Type B pancreatic cell (in vitro differentiated cells): ENCODE measurements around the gene RANBP3L. TPM values are rescaled to one million over a fixed set of nuclear protein-coding genes. Genes with fewer than 3 reads are reported as not detected.
"Not testable (repeated sequence)": the region's sequence is repeated elsewhere in the genome, so short reads cannot be mapped to it uniquely, and the experiment has no call there.

Experiments
- DNase-seq: peaks from one replicate; pipeline ENCODE4 v3.0.0; 2021; ENCODE audit warnings: mixed read lengths; ENCODE audit not compliant: unreplicated experiment; ENCODE audit errors: extremely low spot score
- H3K27ac Mint-ChIP-seq: 2 replicates; pipeline ENCODE4 v1.8.0; 2021; ENCODE audit warnings: mild to moderate bottlenecking, mixed read lengths
- H3K27me3 Mint-ChIP-seq: 2 replicates; pipeline ENCODE4 v1.8.0; 2021; ENCODE audit warnings: mixed read lengths
- H3K36me3 Mint-ChIP-seq: 2 replicates; pipeline ENCODE4 v1.8.0; 2021; ENCODE audit warnings: mixed read lengths
- H3K4me1 Mint-ChIP-seq: one replicate; pipeline ENCODE4 v1.8.0; 2021; ENCODE audit warnings: mixed read lengths; ENCODE audit not compliant: unreplicated experiment
- H3K4me3 Mint-ChIP-seq: 2 replicates; pipeline ENCODE4 v1.8.0; 2021; ENCODE audit warnings: mild to moderate bottlenecking, mixed read lengths
- H3K9me3 Mint-ChIP-seq: 2 replicates; pipeline ENCODE4 v1.8.0; 2021; ENCODE audit warnings: mixed read lengths
- CTCF ChIP-seq: fragments of 200-600 bp; sonication (generic); conservative IDR thresholded peaks from 2 replicates; pipeline ENCODE4 v1.5.0; 2021; ENCODE audit warnings: antibody characterized with exemption, mild to moderate bottlenecking
- total RNA-seq: library from RNA; stranded (reverse); gene quantifications from 2 replicates; pipeline ENCODE4 v1.2.1, GENCODE V29; 2021; ENCODE audit warnings: low replicate concordance

RANBP3L gene
- total RNA-seq, 1 donor from 2014 or later: 0.53 TPM

GRCh38 chr5:36298552-36298951, 3.1 kb downstream of the RANBP3L start:
- TF ChIP-seq CTCF: no peak
- Mint-ChIP-seq H3K27ac (no peak overlapping the region), H3K9me3 (no peaks in the 10 kb centered on the region), H3K36me3 (no peaks in the 10 kb centered on the region), H3K4me1 (peaks cover 26% of the 10 kb centered on the region), H3K4me3 (no peak overlapping the region), H3K27me3 (no peaks in the 10 kb centered on the region)
- DNase-seq: no peak

- H3K27ac Mint-ChIP-seq: no peak overlapping the region
- no peak for DNase-seq
- TF ChIP-seq CTCF: no peak
- no peaks in the 10 kb centered on the region for H3K9me3 Mint-ChIP-seq
- H3K4me1 Mint-ChIP-seq: peaks cover 24% of the 10 kb centered on the region
- no peaks in the 10 kb centered on the region for H3K36me3 Mint-ChIP-seq
- no peaks in the 10 kb centered on the region for H3K27me3 Mint-ChIP-seq
- H3K4me3 Mint-ChIP-seq: no peak overlapping the region
Observed at GRCh38 chr5:36297653-36298052, 4.0 kb downstream of the RANBP3L start.

GRCh38 chr5:36285837-36286615, 15.7 kb downstream of the RANBP3L start:
- no peak overlapping the region for H3K27ac Mint-ChIP-seq
- no peak for DNase-seq
- H3K27me3 Mint-ChIP-seq: no peaks in the 10 kb centered on the region
- H3K4me3 Mint-ChIP-seq: no peak overlapping the region
- no peaks in the 10 kb centered on the region for H3K9me3 Mint-ChIP-seq
- peaks cover 4% of the 10 kb centered on the region for H3K4me1 Mint-ChIP-seq
- TF ChIP-seq CTCF: no peak
- H3K36me3 Mint-ChIP-seq: no peaks in the 10 kb centered on the region

GRCh38 chr5:36283775-36284174, 17.9 kb downstream of the RANBP3L start:
- H3K27ac Mint-ChIP-seq, H3K4me3 Mint-ChIP-seq, DNase-seq, H3K36me3 Mint-ChIP-seq, H3K27me3 Mint-ChIP-seq, H3K9me3 Mint-ChIP-seq: not testable (repeated sequence)
- peaks cover 18% of the 10 kb centered on the region for H3K4me1 Mint-ChIP-seq

GRCh38 chr5:36281626-36282025, 20.1 kb downstream of the RANBP3L start:
- TF ChIP-seq CTCF: no peak
- H3K36me3 Mint-ChIP-seq: no peaks in the 10 kb centered on the region
- no peaks in the 10 kb centered on the region for H3K27me3 Mint-ChIP-seq
- no peak overlapping the region for H3K4me3 Mint-ChIP-seq
- no peak overlapping the region for H3K27ac Mint-ChIP-seq
- no peak for DNase-seq
- H3K4me1 Mint-ChIP-seq: peaks cover 23% of the 10 kb centered on the region
- H3K9me3 Mint-ChIP-seq: peaks cover 4% of the 10 kb centered on the region

- Mint-ChIP-seq H3K27ac (no peak overlapping the region), H3K4me1 (peaks cover 28% of the 10 kb centered on the region), H3K4me3 (no peak overlapping the region), H3K9me3 (peaks cover 4% of the 10 kb centered on the region), H3K36me3 (no peaks in the 10 kb centered on the region), H3K27me3 (no peaks in the 10 kb centered on the region)
- DNase-seq: no peak
- TF ChIP-seq CTCF: no peak
Observed at GRCh38 chr5:36279054-36279698, 22.5 kb downstream of the RANBP3L start.
